Glomerular visceral epithelial cell (primary cell): ENCODE measurements around the gene COL13A1.

Experiments used
- DNase-seq: peaks from one replicate; pipeline ENCODE4 v3.0.0-alpha.2; 2016; ENCODE audit errors: extremely low spot score

The COL13A1 gene

GRCh38 chr10:69906425-69906824 lies 104.7 kb downstream of the COL13A1 start:
- DNase-seq, result no peak

GRCh38 chr10:69907517-69907916 lies 105.8 kb downstream of the COL13A1 start:
- DNase-seq, result no peak

GRCh38 chr10:69908124-69908523 lies 106.4 kb downstream of the COL13A1 start:
- DNase-seq, result no peak

GRCh38 chr10:69910561-69910960 lies 108.9 kb downstream of the COL13A1 start:
- DNase-seq, result no peak

GRCh38 chr10:69911613-69912528 lies 110.2 kb downstream of the COL13A1 start:
- DNase-seq, result no peak

- no peak for DNase-seq
Observed at GRCh38 chr10:69912589-69912988, 110.9 kb downstream of the COL13A1 start.

- DNase-seq, result no peak
Observed at GRCh38 chr10:69913606-69914382, 112.1 kb downstream of the COL13A1 start.

- peak; percentile 64 for DNase-seq
Observed at GRCh38 chr10:69914398-69915214, 112.9 kb downstream of the COL13A1 start.

GRCh38 chr10:69915215-69915560 lies 113.5 kb downstream of the COL13A1 start:
- DNase-seq, result no peak

- DNase-seq, result no peak
Observed at GRCh38 chr10:69916118-69916517, 114.4 kb downstream of the COL13A1 start.

GRCh38 chr10:69918036-69918435 lies 116.3 kb downstream of the COL13A1 start:
- no peak for DNase-seq

GRCh38 chr10:69919250-69919649 lies 117.5 kb downstream of the COL13A1 start:
- DNase-seq, result no peak

- no peak for DNase-seq
Observed at GRCh38 chr10:69925111-69925510, 123.4 kb downstream of the COL13A1 start.

GRCh38 chr10:69928339-69928738 lies 126.6 kb downstream of the COL13A1 start:
- DNase-seq, result no peak

- no peak for DNase-seq
Observed at GRCh38 chr10:69929575-69929974, 127.9 kb downstream of the COL13A1 start.

GRCh38 chr10:69934768-69935167 lies 133.1 kb downstream of the COL13A1 start:
- no peak for DNase-seq

- peak; percentile 7 for DNase-seq
Observed at GRCh38 chr10:69936091-69936490, 134.4 kb downstream of the COL13A1 start.

GRCh38 chr10:69938541-69938991 lies 136.9 kb downstream of the COL13A1 start:
- no peak for DNase-seq

- no peak for DNase-seq
Observed at GRCh38 chr10:69939061-69939460, 137.4 kb downstream of the COL13A1 start.

- DNase-seq, result no peak
Observed at GRCh38 chr10:69939481-69939880, 137.8 kb downstream of the COL13A1 start.

- DNase-seq, result no peak
Observed at GRCh38 chr10:69941730-69942129, 140.0 kb downstream of the COL13A1 start.

- DNase-seq, result no peak
Observed at GRCh38 chr10:69943292-69943820, 141.7 kb downstream of the COL13A1 start.
